Epithelial cell of esophagus (primary cell): ENCODE data around the gene MTRR.

Experiments
- DNase-seq: peaks from one replicate; pipeline ENCODE4 v3.0.0; 2010; ENCODE audit warnings: low read depth
- H3K4me3 ChIP-seq: 2 replicates; pipeline ENCODE4 v1.5.1; 2011; ENCODE audit warnings: mild to moderate bottlenecking, low read length, control low read depth
- TF ChIP-seq, protein P1 (sequence below): IDR thresholded peaks from 2 replicates; pipeline ENCODE4 v1.5.1; 2011; ENCODE audit warnings: low read depth, mild to moderate bottlenecking, low read length, control low read depth, inconsistent platforms; ENCODE audit not compliant: insufficient read depth; ENCODE audit errors: missing control alignments

MTRR gene

GRCh38 chr5:7947301-7947700, 78.4 kb downstream of the MTRR start:
- TF ChIP-seq, protein P1, sequence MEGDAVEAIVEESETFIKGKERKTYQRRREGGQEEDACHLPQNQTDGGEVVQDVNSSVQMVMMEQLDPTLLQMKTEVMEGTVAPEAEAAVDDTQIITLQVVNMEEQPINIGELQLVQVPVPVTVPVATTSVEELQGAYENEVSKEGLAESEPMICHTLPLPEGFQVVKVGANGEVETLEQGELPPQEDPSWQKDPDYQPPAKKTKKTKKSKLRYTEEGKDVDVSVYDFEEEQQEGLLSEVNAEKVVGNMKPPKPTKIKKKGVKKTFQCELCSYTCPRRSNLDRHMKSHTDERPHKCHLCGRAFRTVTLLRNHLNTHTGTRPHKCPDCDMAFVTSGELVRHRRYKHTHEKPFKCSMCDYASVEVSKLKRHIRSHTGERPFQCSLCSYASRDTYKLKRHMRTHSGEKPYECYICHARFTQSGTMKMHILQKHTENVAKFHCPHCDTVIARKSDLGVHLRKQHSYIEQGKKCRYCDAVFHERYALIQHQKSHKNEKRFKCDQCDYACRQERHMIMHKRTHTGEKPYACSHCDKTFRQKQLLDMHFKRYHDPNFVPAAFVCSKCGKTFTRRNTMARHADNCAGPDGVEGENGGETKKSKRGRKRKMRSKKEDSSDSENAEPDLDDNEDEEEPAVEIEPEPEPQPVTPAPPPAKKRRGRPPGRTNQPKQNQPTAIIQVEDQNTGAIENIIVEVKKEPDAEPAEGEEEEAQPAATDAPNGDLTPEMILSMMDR = no peak
- no peak overlapping the region for H3K4me3 ChIP-seq
- no peak for DNase-seq
